NB4 (cell line): ENCODE measurements around the gene C1orf232.

Experiments
- MYC ChIP-seq: IDR thresholded peaks from 2 replicates; pipeline ENCODE4 v1.6.1; 2011; ENCODE audit warnings: low read depth, low read length
- POLR2A ChIP-seq: IDR thresholded peaks from 2 replicates; pipeline ENCODE4 v1.6.1; 2011; ENCODE audit warnings: mild to moderate bottlenecking; ENCODE audit not compliant: insufficient read length; ENCODE audit errors: extremely low read depth
- TF ChIP-seq, protein P1 (sequence below): IDR thresholded peaks from one replicate; pipeline ENCODE4 v1.5.1; 2012; ENCODE audit warnings: low read depth, low read length

DNA sequence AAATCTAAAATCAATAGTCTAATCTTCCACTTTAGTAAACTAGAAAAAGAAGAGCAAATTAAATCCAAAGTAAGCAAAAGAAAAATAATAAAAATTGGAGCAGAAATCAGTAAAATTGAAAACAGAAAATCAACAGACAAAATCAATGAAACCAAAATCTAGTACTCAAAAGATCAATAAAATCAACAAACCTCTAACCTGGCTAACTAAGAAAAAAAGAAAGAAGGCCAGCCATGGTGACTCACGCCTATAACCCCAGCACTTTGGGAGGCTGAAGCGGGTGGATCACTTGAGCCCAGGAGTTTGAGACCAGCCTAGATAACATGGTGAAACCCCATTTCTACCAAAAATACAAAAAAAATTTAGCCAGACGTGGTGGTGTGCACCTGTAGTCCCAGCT, 34.3 kb downstream of the C1orf232 start:
- TF ChIP-seq, protein P1, sequence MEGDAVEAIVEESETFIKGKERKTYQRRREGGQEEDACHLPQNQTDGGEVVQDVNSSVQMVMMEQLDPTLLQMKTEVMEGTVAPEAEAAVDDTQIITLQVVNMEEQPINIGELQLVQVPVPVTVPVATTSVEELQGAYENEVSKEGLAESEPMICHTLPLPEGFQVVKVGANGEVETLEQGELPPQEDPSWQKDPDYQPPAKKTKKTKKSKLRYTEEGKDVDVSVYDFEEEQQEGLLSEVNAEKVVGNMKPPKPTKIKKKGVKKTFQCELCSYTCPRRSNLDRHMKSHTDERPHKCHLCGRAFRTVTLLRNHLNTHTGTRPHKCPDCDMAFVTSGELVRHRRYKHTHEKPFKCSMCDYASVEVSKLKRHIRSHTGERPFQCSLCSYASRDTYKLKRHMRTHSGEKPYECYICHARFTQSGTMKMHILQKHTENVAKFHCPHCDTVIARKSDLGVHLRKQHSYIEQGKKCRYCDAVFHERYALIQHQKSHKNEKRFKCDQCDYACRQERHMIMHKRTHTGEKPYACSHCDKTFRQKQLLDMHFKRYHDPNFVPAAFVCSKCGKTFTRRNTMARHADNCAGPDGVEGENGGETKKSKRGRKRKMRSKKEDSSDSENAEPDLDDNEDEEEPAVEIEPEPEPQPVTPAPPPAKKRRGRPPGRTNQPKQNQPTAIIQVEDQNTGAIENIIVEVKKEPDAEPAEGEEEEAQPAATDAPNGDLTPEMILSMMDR = no peak
- TF ChIP-seq POLR2A (no peak), MYC (no peak)
